Keratinocyte (primary cell): ENCODE measurements around the gene RCAN2. TPM values are rescaled to one million over a fixed set of nuclear protein-coding genes. Genes with fewer than 3 reads are reported as not detected.

Experiments used
- DNase-seq: peaks from one replicate; pipeline ENCODE4 v3.0.0-alpha.2; 2011; ENCODE audit warnings: low read depth, missing footprints, low spot score
- FAIRE-seq: peaks from 2 replicates; lab custom pipeline; 2011; peaks lifted over from hg19 to GRCh38; lab: Jason Lieb, UNC
- H2AFZ ChIP-seq: 2 replicates; pipeline ENCODE4 v1.6.0; 2012; ENCODE audit warnings: low read length, control low read depth, inconsistent platforms; ENCODE audit not compliant: control insufficient read depth
- H3K27ac ChIP-seq: 2 replicates; pipeline ENCODE4 v1.5.1; 2011; ENCODE audit warnings: low read length; ENCODE audit not compliant: control insufficient read depth, insufficient read depth
- H3K27me3 ChIP-seq: 3 replicates; pipeline ENCODE4 v1.6.0; 2011; ENCODE audit warnings: low read length; ENCODE audit not compliant: control insufficient read depth, insufficient read depth; ENCODE audit errors: extremely low read depth
- H3K36me3 ChIP-seq, 2 experiments: 2 replicates in 1 of 2; 3 replicates in 1 of 2; pipeline ENCODE4 v1.5.1; 2011; ENCODE audit warnings: low read length in 2 of 2, mild to moderate bottlenecking in 1 of 2; ENCODE audit not compliant: control insufficient read depth in 2 of 2, insufficient read depth in 2 of 2; ENCODE audit errors: extremely low read depth in 1 of 2
- H3K4me1 ChIP-seq: 3 replicates; pipeline ENCODE4 v1.5.1; 2011; ENCODE audit warnings: low read length; ENCODE audit not compliant: control insufficient read depth, insufficient read depth; ENCODE audit errors: extremely low read depth
- H3K4me2 ChIP-seq: 3 replicates; pipeline ENCODE4 v1.6.0; 2011; ENCODE audit warnings: low read depth, low read length; ENCODE audit not compliant: control insufficient read depth, insufficient read depth; ENCODE audit errors: extremely low read depth
- H3K4me3 ChIP-seq, 3 experiments: fragments of 200-600 bp in 1 of 3; sonication (generic) in 1 of 3; 2 replicates in 2 of 3; 3 replicates in 1 of 3; pipeline ENCODE4 v1.5.1; 2011 to 2016; ENCODE audit warnings: low read length in 3 of 3, mild to moderate bottlenecking in 3 of 3, control low read depth in 2 of 3, inconsistent platforms in 1 of 3, low read depth in 1 of 3, mixed read lengths in 1 of 3, mixed run types in 1 of 3, moderate library complexity in 1 of 3; ENCODE audit not compliant: control insufficient read depth in 2 of 3, insufficient read depth in 2 of 3; ENCODE audit errors: extremely low read depth in 1 of 3
- H3K79me2 ChIP-seq: 2 replicates; pipeline ENCODE4 v1.6.0; 2012; ENCODE audit warnings: low read length; ENCODE audit not compliant: control insufficient read depth, insufficient read depth
- H3K9ac ChIP-seq: 3 replicates; pipeline ENCODE4 v1.6.0; 2011; ENCODE audit warnings: low read length; ENCODE audit not compliant: control insufficient read depth, insufficient read depth; ENCODE audit errors: extremely low read depth
- H3K9me1 ChIP-seq: 3 replicates; pipeline ENCODE4 v1.6.0; 2011; ENCODE audit warnings: low read length; ENCODE audit not compliant: control insufficient read depth, insufficient read depth; ENCODE audit errors: extremely low read depth
- H3K9me3 ChIP-seq: 2 replicates; pipeline ENCODE4 v1.5.1; 2012; ENCODE audit warnings: low read depth, low read length; ENCODE audit not compliant: control insufficient read depth
- H4K20me1 ChIP-seq: 3 replicates; pipeline ENCODE4 v1.6.0; 2011; ENCODE audit warnings: low read length; ENCODE audit not compliant: control insufficient read depth, insufficient read depth; ENCODE audit errors: extremely low read depth
- CTCF ChIP-seq, 3 experiments: IDR thresholded peaks in 1 of 3; conservative IDR thresholded peaks in 1 of 3; optimal IDR thresholded peaks in 1 of 3; 2 replicates in 2 of 3; 3 replicates in 1 of 3; pipeline versions ENCODE3 to v1.5.1; 2011; ENCODE audit warnings: low read length in 3 of 3, mild to moderate bottlenecking in 3 of 3, moderate library complexity in 2 of 3, control low read depth in 1 of 3, inconsistent platforms in 1 of 3; ENCODE audit not compliant: insufficient read depth in 2 of 3; ENCODE audit errors: extremely low read depth in 1 of 3
- EZH2 ChIP-seq: IDR thresholded peaks from one replicate; pipeline ENCODE4 v1.6.1; 2012; ENCODE audit warnings: inconsistent platforms, mild to moderate bottlenecking, low read length, moderate library complexity
- dilution Hi-C: fragments of 300-500 bp; cut with MboI; formaldehyde crosslinking; loops from one replicate; pipeline ENCODE4 v1.7.0; 2020; ENCODE audit warnings: low sequenced_read_pairs; ENCODE audit not compliant: extremely low pct_ligation_motif_present
- polyA plus RNA-seq, 5 experiments: library from polyadenylated mRNA; depleted of rRNA in 3 of 5; stranded (reverse) in 3 of 5; stranded (forward) in 1 of 5; unstranded in 1 of 5; fragments of >200 nt; gene quantifications; 1 replicate in 1 of 5; 2 replicates in 3 of 5; 3 replicates in 1 of 5; pipeline versions ENCODE4 v1.2.1 to v1.2.3, GENCODE V29; 2011 to 2012; ENCODE audit warnings: missing spikeins in 2 of 5, low read depth in 1 of 5, low replicate concordance in 1 of 5

The RCAN2 gene
- polyA plus RNA-seq, 1 donor (not counting 4 experiments of a cell fraction or from before 2014, with no cell fraction given), result not detected

- DNase-seq (no peak), FAIRE-seq (no peak)
- H3K4me1 ChIP-seq, result no peaks in the 10 kb centered on the region
- H4K20me1 ChIP-seq, result no peaks in the 10 kb centered on the region
- no peaks in the 10 kb centered on the region for H3K36me3 ChIP-seq
- no peak for TF ChIP-seq CTCF (optimal IDR thresholded peaks at IDR 0.05 in 1 of 3, IDR thresholded peaks at IDR 0.05 in 1 of 3, conservative IDR thresholded peaks at IDR 0.05 in 1 of 3; ENCODE audit: extremely low read depth in 1 of 3, insufficient read depth in 2 of 3, low read length in 3 of 3)
- H3K27ac ChIP-seq, result no peak overlapping the region
- no peak overlapping the region for H3K9ac ChIP-seq
- no peak overlapping the region for H2AFZ ChIP-seq
- H3K27me3 ChIP-seq, result no peaks in the 10 kb centered on the region
- H3K4me3 ChIP-seq, result no peak overlapping the region
- no peak overlapping the region for H3K4me2 ChIP-seq
- H3K9me1 ChIP-seq, result no peaks in the 10 kb centered on the region
- dilution Hi-C loops, result no loop called here
- H3K79me2 ChIP-seq, result no peaks in the 10 kb centered on the region
- H3K9me3 ChIP-seq, result no peaks in the 10 kb centered on the region
Measured at GRCh38 chr6:46201702-46202101, 289.5 kb downstream of the RCAN2 start.

GRCh38 chr6:46199387-46199786 lies 291.9 kb downstream of the RCAN2 start:
- Histone ChIP-seq H4K20me1 (no peaks in the 10 kb centered on the region), H3K27ac (no peak overlapping the region), H3K9me1 (no peaks in the 10 kb centered on the region), H3K4me3 (no peak overlapping the region), H3K4me1 (no peaks in the 10 kb centered on the region), H3K9ac (no peak overlapping the region), H3K9me3 (no peaks in the 10 kb centered on the region), H3K27me3 (no peaks in the 10 kb centered on the region), H3K4me2 (no peak overlapping the region), H2AFZ (no peak overlapping the region), H3K36me3 (no peaks in the 10 kb centered on the region), H3K79me2 (no peaks in the 10 kb centered on the region)
- dilution Hi-C loops, result no loop called here
- no peak for DNase-seq
- TF ChIP-seq EZH2 (no peak), CTCF (optimal IDR thresholded peaks at IDR 0.05 in 1 of 3, IDR thresholded peaks at IDR 0.05 in 1 of 3, conservative IDR thresholded peaks at IDR 0.05 in 1 of 3; ENCODE audit: extremely low read depth in 1 of 3, insufficient read depth in 2 of 3, low read length in 3 of 3) (no peak)
- FAIRE-seq, result no peak
